HG03039 (cell line): ENCODE measurements around the gene ANO2.

Experiments
- ATAC-seq: cut with Tn5 transposase; IDR thresholded peaks from one replicate; pipeline ENCODE4 v1.9.1; 2021; ENCODE audit warnings: mild to moderate bottlenecking, moderate library complexity; ENCODE audit not compliant: unreplicated experiment

ANO2 gene

DNA sequence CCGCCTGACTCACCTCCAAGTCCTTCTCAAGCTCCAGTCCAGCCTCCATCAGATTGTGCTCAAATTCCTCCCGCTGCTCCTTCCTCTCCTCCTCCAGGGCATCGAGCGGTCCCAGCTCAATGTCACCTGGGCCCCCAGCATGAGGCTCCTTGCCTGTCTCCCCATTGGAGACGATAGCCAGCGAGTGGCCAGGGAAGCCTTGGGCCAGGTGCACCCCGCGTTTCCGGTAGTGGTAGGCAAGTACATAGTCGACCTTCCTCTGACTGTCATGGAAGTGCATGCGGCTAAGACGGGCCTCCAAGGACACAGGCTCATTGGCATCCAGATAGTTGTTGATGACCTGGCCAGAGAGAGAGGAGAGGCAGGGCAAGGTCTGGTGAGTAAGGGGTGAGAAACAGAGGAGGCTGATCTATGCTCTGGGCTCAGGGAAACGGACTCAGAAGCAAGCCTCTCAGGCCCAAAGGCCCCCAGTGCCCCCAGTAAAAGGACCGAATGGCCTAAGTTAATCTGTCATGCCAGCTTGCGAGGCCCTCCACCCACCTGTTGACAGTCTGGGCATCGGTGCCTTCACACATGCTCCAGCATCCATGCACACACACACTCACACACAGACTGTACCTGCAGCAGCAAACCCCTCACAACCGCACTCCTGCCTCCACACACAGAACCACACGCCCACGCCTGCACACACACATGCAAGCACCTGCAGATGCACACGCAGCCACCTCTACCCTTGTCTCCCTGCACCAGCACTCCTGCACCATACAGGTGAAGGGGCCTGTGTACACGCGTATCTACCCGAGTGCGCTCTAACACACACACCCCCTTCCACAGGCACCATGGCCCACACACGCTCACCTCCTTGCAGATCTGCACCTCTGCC, 23.8 kb downstream of the ANO2 start:
- ATAC-seq, result no peak

GRCh38 chr12:5916785-5917290, 28.2 kb downstream of the ANO2 start:
- no peak for ATAC-seq

DNA sequence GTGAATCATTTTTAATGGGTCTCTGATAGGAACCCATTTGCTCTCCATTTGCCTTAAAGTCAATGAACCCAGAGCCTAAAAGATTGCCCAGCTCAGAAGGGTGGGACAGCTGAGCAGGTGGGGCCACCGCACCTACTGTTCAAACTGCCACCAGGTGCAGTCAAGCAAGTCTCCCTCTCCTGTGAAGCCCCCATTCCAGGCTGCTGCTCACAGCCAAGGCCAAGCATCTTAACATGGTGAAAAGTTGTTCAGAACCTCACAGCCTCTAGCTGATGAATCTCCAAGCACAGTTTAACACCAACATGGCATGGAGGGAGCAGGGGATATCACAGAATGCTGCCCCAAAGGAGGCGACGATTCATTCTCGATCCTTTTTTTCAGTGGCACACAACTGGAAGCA, 29.5 kb downstream of the ANO2 start:
- ATAC-seq, result no peak

GRCh38 chr12:5914387-5915149, 30.5 kb downstream of the ANO2 start:
- no peak for ATAC-seq

- ATAC-seq, result no peak
These were observed 31.7 kb downstream of the ANO2 start for GRCh38 chr12:5913387-5913786.

DNA sequence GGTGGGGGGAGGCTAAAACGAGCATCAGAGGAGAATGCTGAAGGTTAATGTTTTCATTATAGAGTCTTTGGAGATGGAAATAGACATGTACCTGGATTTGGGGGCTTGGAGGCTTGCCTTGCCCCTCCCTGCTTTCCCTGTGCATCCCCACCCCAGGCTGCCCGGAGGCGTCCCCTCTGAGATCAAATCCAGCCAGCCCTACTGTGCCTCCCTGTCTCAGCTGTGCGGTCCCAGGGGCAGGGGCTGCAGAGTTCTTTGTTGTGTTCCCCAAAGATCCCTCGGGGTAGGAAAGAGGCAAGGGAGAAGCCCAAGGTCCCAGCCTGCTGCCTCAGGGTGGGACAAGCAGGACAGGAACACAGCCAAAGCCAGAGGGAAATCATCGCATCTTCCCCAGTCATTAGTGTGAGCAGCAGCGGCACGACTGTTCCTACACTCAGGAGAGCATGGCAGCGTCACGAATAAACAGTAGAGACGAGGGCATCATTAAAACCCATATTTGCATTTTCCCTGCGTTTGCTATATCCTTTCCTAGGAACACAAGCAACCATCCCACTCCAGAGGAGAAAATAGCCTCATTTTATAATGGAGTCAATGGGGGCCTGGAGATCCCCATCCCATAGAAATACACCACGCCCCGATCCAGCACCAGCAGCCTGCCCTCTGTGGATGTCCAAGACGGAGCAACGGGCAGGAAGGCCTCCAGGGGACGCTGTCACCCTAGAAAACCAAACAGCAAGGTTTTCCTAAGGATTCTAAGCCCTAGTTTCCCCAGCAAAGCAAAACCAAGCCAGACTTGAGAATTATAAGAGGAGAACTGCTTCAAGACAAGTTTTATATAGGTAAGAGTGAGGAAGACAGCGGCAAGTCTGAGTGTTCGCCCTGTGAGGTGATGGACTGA, 32.4 kb downstream of the ANO2 start:
- no peak for ATAC-seq

- ATAC-seq, result no peak
These were observed 33.0 kb downstream of the ANO2 start for GRCh38 chr12:5912011-5912410.

GRCh38 chr12:5910790-5911548, 34.1 kb downstream of the ANO2 start:
- ATAC-seq, result no peak

GRCh38 chr12:5909560-5909959, 35.5 kb downstream of the ANO2 start:
- no peak for ATAC-seq

GRCh38 chr12:5908251-5908650, 36.8 kb downstream of the ANO2 start:
- no peak for ATAC-seq

DNA sequence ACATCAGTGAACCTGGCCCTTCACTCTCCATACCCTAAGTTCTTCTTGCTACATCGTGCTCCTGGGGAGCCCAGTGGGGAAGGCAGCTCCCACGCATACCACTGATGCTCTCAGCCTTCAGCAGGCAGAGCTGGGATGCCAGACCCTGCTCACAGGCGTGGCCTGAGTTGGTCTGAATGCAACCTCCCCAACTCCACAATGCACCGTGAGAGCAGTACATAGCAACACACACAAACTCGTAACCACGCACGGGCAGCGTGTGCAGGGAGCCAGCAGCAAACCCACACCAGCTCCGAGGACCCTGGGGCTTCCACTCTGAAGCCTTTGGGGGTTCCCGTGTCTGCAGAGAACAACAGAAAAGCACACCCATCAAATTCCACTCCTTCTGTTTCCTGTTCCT, 37.3 kb downstream of the ANO2 start:
- ATAC-seq, result no peak

GRCh38 chr12:5905757-5906156, 39.3 kb downstream of the ANO2 start:
- ATAC-seq, result no peak

DNA sequence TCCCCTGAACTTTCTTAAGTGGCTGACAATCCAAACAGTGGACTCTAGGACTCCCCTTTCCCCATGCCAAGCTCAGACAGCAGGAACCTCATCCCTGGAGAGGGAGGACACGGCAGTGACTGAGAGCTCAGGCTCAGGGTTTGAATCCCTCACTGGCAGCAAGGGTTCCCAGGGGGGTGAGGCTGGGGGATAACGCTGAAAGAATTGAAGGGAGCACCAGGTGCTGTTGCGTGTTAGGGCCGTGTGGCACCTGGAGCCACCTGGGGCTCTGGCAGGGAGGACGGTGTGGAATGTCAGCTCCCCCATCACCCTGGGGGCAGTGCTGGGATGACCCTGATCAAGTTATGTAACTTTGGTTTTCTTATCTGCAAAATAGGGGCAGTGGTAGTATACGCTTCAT, 40.1 kb downstream of the ANO2 start:
- no peak for ATAC-seq

GRCh38 chr12:5904441-5904840, 40.6 kb downstream of the ANO2 start:
- ATAC-seq, result no peak

- no peak for ATAC-seq
These were observed 42.3 kb downstream of the ANO2 start for GRCh38 chr12:5902736-5903135.

DNA sequence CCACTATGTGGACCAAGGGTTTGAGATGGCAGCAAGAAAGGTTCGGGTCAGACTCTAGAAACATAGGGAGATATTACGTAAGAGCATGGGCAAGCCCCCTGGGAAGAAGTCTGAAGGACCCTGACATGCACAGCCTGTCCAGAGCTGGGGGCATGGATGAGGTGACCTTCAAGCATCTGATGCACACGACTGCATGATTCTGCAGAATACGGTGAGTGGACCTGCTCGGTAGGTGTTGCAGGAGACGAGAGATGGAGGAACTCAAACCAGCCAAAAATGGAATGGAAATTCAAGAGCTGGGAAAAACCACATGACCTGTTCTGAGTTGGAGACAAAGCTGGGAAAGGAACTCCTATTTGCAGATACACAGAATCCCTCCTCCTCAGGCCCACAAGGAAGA, 43.6 kb downstream of the ANO2 start:
- ATAC-seq, result no peak

DNA sequence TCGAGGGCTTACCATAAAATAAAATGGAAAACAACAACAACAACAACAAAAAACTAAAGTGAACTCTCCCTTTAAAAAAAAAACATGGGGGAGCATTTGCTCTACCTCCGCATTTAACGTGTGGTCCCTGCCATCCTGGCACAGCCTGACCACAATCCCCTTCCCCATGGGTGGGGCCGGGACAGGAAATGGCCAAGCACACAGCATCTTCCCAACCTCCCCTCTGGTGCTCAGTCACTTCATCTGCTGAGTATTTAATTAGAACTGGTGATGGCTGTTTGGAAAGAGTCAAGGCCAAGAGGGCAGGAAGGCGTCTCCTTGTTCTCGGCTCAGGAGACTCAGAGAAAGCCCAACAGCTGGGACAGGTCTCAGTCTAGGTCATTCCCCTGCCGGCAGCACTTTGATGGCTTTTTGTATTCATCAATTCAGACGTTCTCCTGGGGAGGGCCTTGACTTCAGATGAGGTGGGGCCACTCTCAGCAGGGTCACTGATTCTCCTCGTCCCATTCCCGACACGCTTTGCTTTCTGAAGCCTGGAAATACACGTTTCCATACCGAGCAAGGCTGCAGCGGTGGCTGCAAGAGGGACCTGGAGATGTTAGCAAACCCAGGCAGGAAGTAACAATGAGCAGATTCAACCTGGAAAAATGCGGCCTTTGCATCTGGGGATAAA, 44.4 kb downstream of the ANO2 start:
- no peak for ATAC-seq

DNA sequence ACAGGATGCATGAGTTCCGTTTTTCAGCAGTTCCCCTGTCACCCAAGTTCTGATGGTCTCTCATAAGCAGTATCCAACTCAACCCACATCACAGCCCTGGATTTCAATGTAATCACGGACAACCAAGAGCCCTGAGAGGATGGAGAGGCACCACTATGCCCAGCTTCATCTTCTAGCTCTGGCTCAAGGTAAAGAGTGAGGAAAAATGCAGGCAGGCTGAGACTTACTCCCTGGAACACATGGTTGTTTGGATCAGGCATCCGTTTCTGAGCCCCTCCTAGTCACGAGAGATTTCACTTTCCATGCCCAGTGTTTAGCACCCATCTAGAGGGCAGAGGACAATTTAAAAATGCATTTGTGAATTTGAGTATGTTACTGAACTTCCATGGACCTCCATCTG, 45.0 kb downstream of the ANO2 start:
- no peak for ATAC-seq

- no peak for ATAC-seq
These were observed 45.4 kb downstream of the ANO2 start for GRCh38 chr12:5899675-5900074.

DNA sequence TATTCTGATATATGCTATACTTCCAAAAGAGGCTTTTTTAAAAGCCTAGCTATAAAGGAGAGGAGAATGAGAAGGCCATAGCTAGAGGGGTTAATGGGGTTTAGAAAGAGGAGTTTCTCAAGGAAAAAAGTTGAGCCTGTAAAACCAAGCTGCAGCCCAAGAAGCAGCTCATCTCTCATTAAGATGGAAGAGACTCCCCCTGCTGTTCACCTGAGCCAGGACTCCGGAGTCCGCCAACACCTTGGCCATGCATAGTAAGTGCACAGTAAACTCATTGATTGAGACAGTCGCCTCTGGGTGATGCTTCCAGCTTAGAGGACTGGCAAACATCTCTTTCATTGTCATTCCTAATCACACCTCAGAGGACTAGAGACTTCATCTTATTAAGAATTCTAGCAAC, 46.2 kb downstream of the ANO2 start:
- ATAC-seq, result no peak
